Endometrial microvascular endothelial cells (primary cell): Measurements from ENCODE around the gene SNX33. TPM values are rescaled to one million over a fixed set of nuclear protein-coding genes. Genes with fewer than 3 reads are reported as not detected.

Source experiments
- in situ Hi-C: cut with HindIII; loops from 2 replicates; pipeline ENCODE4 v1.10.0; 2017; ENCODE audit warnings: low sequenced_read_pairs, low pct_unique_long_range_greater_than_20kb; ENCODE audit errors: inconsistent ontology term
- total RNA-seq: library from RNA; depleted of rRNA; stranded (reverse); fragments of >200 nt; gene quantifications from one replicate; pipeline ENCODE4 v1.2.3, GENCODE V29; 2015; ENCODE audit errors: inconsistent ontology term

Gene SNX33
- total RNA-seq, 1 donor from 2014 or later, result 4.7 TPM

- in situ Hi-C loops, result no loop called here
Measured at GRCh38 chr15:75639709-75640482, 7.8 kb upstream of the SNX33 start, which contains the start of gene IMP3. TSS of gene IMP3 (minus strand) at chr15:75640224. CDS start at chr15:75640168, 56 bp downstream.

GRCh38 chr15:75640483-75641178, 7.1 kb upstream of the SNX33 start:
- in situ Hi-C loops, result no loop called here

- in situ Hi-C loops, result no loop called here
Measured at GRCh38 chr15:75641179-75641503, 6.6 kb upstream of the SNX33 start.

- in situ Hi-C loops, result no loop called here
Measured at GRCh38 chr15:75641603-75642002, 6.1 kb upstream of the SNX33 start.

GRCh38 chr15:75644376-75644775, 3.3 kb upstream of the SNX33 start:
- in situ Hi-C loops, result no loop called here

GRCh38 chr15:75646112-75646943, 1.4 kb upstream of the SNX33 start:
- in situ Hi-C loops, result no loop called here

GRCh38 chr15:75646944-75647364, 758 bp upstream of the SNX33 start:
- in situ Hi-C loops, result no loop called here

- in situ Hi-C loops, result no loop called here
Measured at GRCh38 chr15:75648156-75649000, 666 bp downstream of the SNX33 start.

- in situ Hi-C loops, result no loop called here
Measured at GRCh38 chr15:75649045-75649761, 1.5 kb downstream of the SNX33 start.

- in situ Hi-C loops, result no loop called here
Measured at GRCh38 chr15:75649848-75650247, 2.1 kb downstream of the SNX33 start.

GRCh38 chr15:75650908-75651809, 3.4 kb downstream of the SNX33 start:
- in situ Hi-C loops, result no loop called here

GRCh38 chr15:75651810-75652543, 4.3 kb downstream of the SNX33 start:
- in situ Hi-C loops, result no loop called here

GRCh38 chr15:75653347-75653913, 5.7 kb downstream of the SNX33 start:
- in situ Hi-C loops, result no loop called here

GRCh38 chr15:75654201-75654907, 6.6 kb downstream of the SNX33 start:
- in situ Hi-C loops, result no loop called here

GRCh38 chr15:75655931-75656330, 8.2 kb downstream of the SNX33 start:
- in situ Hi-C loops, result no loop called here

GRCh38 chr15:75656331-75656730, 8.6 kb downstream of the SNX33 start:
- in situ Hi-C loops, result no loop called here
